Measurements from ENCODE around the gene SLC7A6. TPM values are rescaled to one million over a fixed set of nuclear protein-coding genes. Genes with fewer than 3 reads are reported as not detected.

The SLC7A6 gene
- total and polyA plus RNA-seq, 2 of the 8 experiments (the other 6 are each of a cell fraction or from before 2014, with no cell fraction given), result 28.0 to 37.8 TPM

- no peaks in the 10 kb centered on the region for H3K23me2 ChIP-seq (ENCODE audit: low read depth, low read length)
- no peak overlapping the region for H2BK15ac ChIP-seq (ENCODE audit: low read length)
- no peaks in the 10 kb centered on the region for H3K79me1 ChIP-seq (ENCODE audit: low read depth, low read length)
- FAIRE-seq, result no peak
- H4K20me1 ChIP-seq (replicated peaks in 1 of 2; ENCODE audit: control insufficient read depth in 1 of 2, insufficient read depth in 2 of 2, low read length in 2 of 2), result peaks cover 1 to 2% of the 10 kb centered on the region in 2 experiments
- H2AK5ac ChIP-seq (ENCODE audit: low read depth, low read length), result no peak overlapping the region
- no peak overlapping the region for H3K23ac ChIP-seq (ENCODE audit: insufficient read length)
- no peak overlapping the region for H3K4ac ChIP-seq (replicated peaks; ENCODE audit: insufficient read length, low read depth, low read length)
- peak; percentile 40; the same call in 1 of the 2 replicates for TF ChIP-seq POLR2AphosphoS5 (IDR thresholded peaks at IDR 0.05; ENCODE audit: low read depth, low read length)
- TF ChIP-seq, protein P1, sequence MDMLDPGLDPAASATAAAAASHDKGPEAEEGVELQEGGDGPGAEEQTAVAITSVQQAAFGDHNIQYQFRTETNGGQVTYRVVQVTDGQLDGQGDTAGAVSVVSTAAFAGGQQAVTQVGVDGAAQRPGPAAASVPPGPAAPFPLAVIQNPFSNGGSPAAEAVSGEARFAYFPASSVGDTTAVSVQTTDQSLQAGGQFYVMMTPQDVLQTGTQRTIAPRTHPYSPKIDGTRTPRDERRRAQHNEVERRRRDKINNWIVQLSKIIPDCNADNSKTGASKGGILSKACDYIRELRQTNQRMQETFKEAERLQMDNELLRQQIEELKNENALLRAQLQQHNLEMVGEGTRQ (IDR thresholded peaks at IDR 0.05; ENCODE audit: low read length), result no peak
- no peak for TF ChIP-seq KDM4A (IDR thresholded peaks at IDR 0.05; ENCODE audit: low read depth, low read length, severe bottlenecking)
- no peaks in the 10 kb centered on the region for H3K79me2 ChIP-seq (ENCODE audit: control insufficient read depth in 1 of 2, insufficient read depth in 2 of 2, low read length in 2 of 2)
- H3K56ac ChIP-seq (replicated peaks; ENCODE audit: insufficient read length, low read depth, low read length), result no peak overlapping the region
- H3K27ac ChIP-seq (ENCODE audit: low read depth, low read length), result no peak overlapping the region
- no peak overlapping the region for H4K91ac ChIP-seq (replicated peaks; ENCODE audit: insufficient read length, low read length)
- no peak overlapping the region for H3K9ac ChIP-seq (replicated peaks in 1 of 4; ENCODE audit: extremely low read depth in 1 of 4, low read depth in 3 of 4, low read length in 3 of 4)
- no peak overlapping the region for H2BK12ac ChIP-seq (ENCODE audit: low read depth, low read length)
- no peaks in the 10 kb centered on the region for H3K9me3 ChIP-seq (ENCODE audit: insufficient read depth in 2 of 2, low read depth in 1 of 2, low read length in 1 of 2)
- H4K5ac ChIP-seq (ENCODE audit: insufficient read length, low read depth, low read length), result no peak overlapping the region
- no peaks in the 10 kb centered on the region for H3K27me3 ChIP-seq (replicated peaks in 1 of 4; ENCODE audit: control insufficient read depth in 3 of 4, extremely low read depth in 1 of 4, insufficient read depth in 3 of 4, low read length in 3 of 4)
- POLR2A ChIA-PET (ENCODE audit: partially characterized antibody), result interaction anchor here (0.8 to 3.8 kb wide), 11 partner anchors 9 to 318 kb away, joined by 3 to 35 read pairs (median 5); partner anchors contain the start of genes PRMT7 and SLC7A6OS
- no peak overlapping the region for H2BK20ac ChIP-seq (ENCODE audit: low read length)
- H3K4me3 ChIP-seq (ENCODE audit: extremely low read depth in 1 of 4, insufficient read depth in 2 of 4, low read depth in 3 of 4, low read length in 4 of 4), result no peak overlapping the region
- no peak overlapping the region for H2BK5ac ChIP-seq (ENCODE audit: low read depth, low read length)
- H4K8ac ChIP-seq (ENCODE audit: extremely low read depth, insufficient read depth, low read length), result no peak overlapping the region
- H2BK120ac ChIP-seq (replicated peaks; ENCODE audit: low read depth, low read length), result no peak overlapping the region
- 93% methylated on average over 11 of the region's 11 CpGs; no CpG with 5 or more reads in 1 of the 2 experiments for WGBS, 2 experiments (ENCODE audit: extremely low coverage in 1 of 2, insufficient coverage in 1 of 2, insufficient read length in 1 of 2, insufficient replicate concordance in 2 of 2, low coverage in 1 of 2, low lambda C conversion rate in 2 of 2, missing lambda C conversion rate in 1 of 2)
- CTCF ChIA-PET (ENCODE audit: partially characterized antibody), result interaction anchor here (0.8 to 3.5 kb wide), 15 partner anchors 8 to 82 kb away, joined by 3 to 23 read pairs (median 4); partner anchors contain the start of genes PLA2G15, PRMT7, SLC7A6 and SLC7A6OS
- no peak overlapping the region for H3K14ac ChIP-seq (ENCODE audit: insufficient read length)
- peaks cover 18 to 71% (median 55%) of the 10 kb centered on the region in 4 experiments for H3K36me3 ChIP-seq (ENCODE audit: control insufficient read depth in 2 of 4, insufficient read depth in 4 of 4, low read length in 3 of 4)
- H3K4me2 ChIP-seq (ENCODE audit: insufficient read depth in 1 of 2, low read depth in 2 of 2, low read length in 2 of 2), result no peak overlapping the region
- no peaks in the 10 kb centered on the region for H3K4me1 ChIP-seq (replicated peaks in 1 of 4; ENCODE audit: control insufficient read depth in 3 of 4, insufficient read depth in 4 of 4, low read length in 3 of 4)
- no peak for DNase-seq (ENCODE audit: low read depth in 1 of 2, low spot score in 2 of 2)
- H2AFZ ChIP-seq (ENCODE audit: low read length), result no peak overlapping the region
- H3K18ac ChIP-seq (ENCODE audit: extremely low read depth, low read length), result no peak overlapping the region
Measured at GRCh38 chr16:68299571-68300453, 35.5 kb downstream of the SLC7A6 start.
